Measurements from ENCODE around the gene TRPV4.

The TRPV4 gene

GRCh38 chr12:109781668-109782325 lies 51.4 kb downstream of the TRPV4 start:
- no peak for DNase-seq (ENCODE audit: extremely low read depth in 1 of 2, low read depth in 1 of 2)

GRCh38 chr12:109779382-109779781 lies 53.8 kb downstream of the TRPV4 start:
- DNase-seq (ENCODE audit: extremely low read depth in 1 of 2, low read depth in 1 of 2), result no peak

- no peak for DNase-seq (ENCODE audit: extremely low read depth in 1 of 2, low read depth in 1 of 2)
These were observed 54.5 kb downstream of the TRPV4 start for GRCh38 chr12:109778684-109779083.

GRCh38 chr12:109777544-109777943 lies 55.7 kb downstream of the TRPV4 start:
- no peak for DNase-seq (ENCODE audit: extremely low read depth in 1 of 2, low read depth in 1 of 2)

- DNase-seq (ENCODE audit: extremely low read depth in 1 of 2, low read depth in 1 of 2), result no peak
These were observed 56.6 kb downstream of the TRPV4 start for GRCh38 chr12:109776624-109777023.

GRCh38 chr12:109775172-109775881 lies 57.9 kb downstream of the TRPV4 start:
- DNase-seq (ENCODE audit: extremely low read depth in 1 of 2, low read depth in 1 of 2), result peak; percentile 22 to 60

GRCh38 chr12:109773384-109774011 lies 59.7 kb downstream of the TRPV4 start:
- DNase-seq (ENCODE audit: extremely low read depth in 1 of 2, low read depth in 1 of 2), result no peak

- DNase-seq (ENCODE audit: extremely low read depth in 1 of 2, low read depth in 1 of 2), result no peak
These were observed 60.4 kb downstream of the TRPV4 start for GRCh38 chr12:109772622-109773321.

GRCh38 chr12:109771746-109772621 lies 61.2 kb downstream of the TRPV4 start:
- no peak for DNase-seq (ENCODE audit: extremely low read depth in 1 of 2, low read depth in 1 of 2)

- no peak for DNase-seq (ENCODE audit: extremely low read depth in 1 of 2, low read depth in 1 of 2)
These were observed 62.1 kb downstream of the TRPV4 start for GRCh38 chr12:109770861-109771670.

- no peak for DNase-seq (ENCODE audit: extremely low read depth in 1 of 2, low read depth in 1 of 2)
These were observed 62.9 kb downstream of the TRPV4 start for GRCh38 chr12:109770104-109770860.

- DNase-seq (ENCODE audit: extremely low read depth in 1 of 2, low read depth in 1 of 2), result no peak
These were observed 64.1 kb downstream of the TRPV4 start for GRCh38 chr12:109768901-109769670.

- DNase-seq (ENCODE audit: extremely low read depth in 1 of 2, low read depth in 1 of 2), result no peak
These were observed 65.0 kb downstream of the TRPV4 start for GRCh38 chr12:109767991-109768900.

- no peak for DNase-seq (ENCODE audit: extremely low read depth in 1 of 2, low read depth in 1 of 2)
These were observed 65.7 kb downstream of the TRPV4 start for GRCh38 chr12:109767456-109767855.

GRCh38 chr12:109766251-109766778 lies 66.9 kb downstream of the TRPV4 start:
- no peak for DNase-seq (ENCODE audit: extremely low read depth in 1 of 2, low read depth in 1 of 2)

- no peak for DNase-seq (ENCODE audit: extremely low read depth in 1 of 2, low read depth in 1 of 2)
These were observed 67.8 kb downstream of the TRPV4 start for GRCh38 chr12:109765446-109765810.

Data from activated CD8-positive, alpha-beta memory T cell treated with anti-CD3 and anti-CD28 coated beads for 1 hour (primary cell).